CD4-positive, CD25-positive, alpha-beta regulatory T cell (primary cell): ENCODE results near the gene ZNF600. TPM values are rescaled to one million over a fixed set of nuclear protein-coding genes. Genes with fewer than 3 reads are reported as not detected.
"Not testable (repeated sequence)": the region's sequence is repeated elsewhere in the genome, so short reads cannot be mapped to it uniquely, and the experiment has no call there.

Experiments used
- ATAC-seq, 2 donors: fragments of 150-1000 bp; cut with Tn5 transposase; one replicate each; pipeline ENCODE4 v1.10.0; 2021; ENCODE audit warnings: low read depth in 2 of 2, moderate number of reproducible peaks in 2 of 2, moderate library complexity in 1 of 2
- DNase-seq, 3 donors: peaks; one replicate each; pipeline versions ENCODE4 v3.0.0 to v3.0.0-alpha.2; 2012 to 2022; ENCODE audit warnings: mixed read lengths in 1 of 3
- H3K27ac ChIP-seq: one replicate; pipeline ENCODE4 v1.7.0; 2013; ENCODE audit warnings: mild to moderate bottlenecking, low read length; ENCODE audit not compliant: insufficient read depth, poor library complexity, severe bottlenecking
- H3K27me3 ChIP-seq: one replicate; pipeline ENCODE4 v1.7.0; 2013; ENCODE audit warnings: low read length; ENCODE audit not compliant: control insufficient read depth, insufficient read depth
- H3K36me3 ChIP-seq: one replicate; pipeline ENCODE4 v1.7.0; 2013; ENCODE audit warnings: mild to moderate bottlenecking, low read length, moderate library complexity; ENCODE audit not compliant: control insufficient read depth, insufficient read depth
- H3K4me1 ChIP-seq: 2 replicates; pipeline ENCODE4 v1.7.0; 2013; ENCODE audit warnings: mild to moderate bottlenecking, low read length; ENCODE audit not compliant: insufficient read depth, control insufficient read depth, poor library complexity, severe bottlenecking
- H3K4me3 ChIP-seq: one replicate; pipeline ENCODE4 v1.7.0; 2013; ENCODE audit warnings: low read depth, mild to moderate bottlenecking, low read length, moderate library complexity
- H3K9me3 ChIP-seq, 2 experiments: 1 replicate in 1 of 2; 2 replicates in 1 of 2; pipeline ENCODE4 v1.7.0; 2013; ENCODE audit warnings: low read length in 2 of 2, mild to moderate bottlenecking in 1 of 2, moderate library complexity in 1 of 2; ENCODE audit not compliant: control insufficient read depth in 2 of 2
- H3K27ac Mint-ChIP-seq, 3 donors: one replicate each; pipeline ENCODE4 v1.8.0; 2020 to 2022; ENCODE audit warnings: mild to moderate bottlenecking in 3 of 3, mixed read lengths in 3 of 3, moderate library complexity in 2 of 3
- H3K27me3 Mint-ChIP-seq: one replicate; pipeline ENCODE4 v1.8.0; 2022; ENCODE audit warnings: mild to moderate bottlenecking, mixed read lengths
- H3K36me3 Mint-ChIP-seq: one replicate; pipeline ENCODE4 v1.8.0; 2020; ENCODE audit warnings: mixed read lengths
- H3K4me1 Mint-ChIP-seq, 4 donors: one replicate each; pipeline ENCODE4 v1.8.0; 2020 to 2022; ENCODE audit warnings: mixed read lengths in 4 of 4, mild to moderate bottlenecking in 1 of 4
- H3K4me3 Mint-ChIP-seq, 4 donors: one replicate each; pipeline ENCODE4 v1.8.0; 2020 to 2022; ENCODE audit warnings: mild to moderate bottlenecking in 4 of 4, mixed read lengths in 4 of 4, moderate library complexity in 3 of 4
- H3K9me3 Mint-ChIP-seq, 7 donors: one replicate each; pipeline ENCODE4 v1.8.0; 2020 to 2022; ENCODE audit warnings: mixed read lengths in 7 of 7, mild to moderate bottlenecking in 3 of 7, moderate library complexity in 2 of 7
- polyA plus RNA-seq, 4 donors: library from polyadenylated mRNA; unstranded; fragments of 300-500 nt; fragmentation: Illumina TruSeq; gene quantifications; one replicate each; pipeline ENCODE4 v1.2.3, GENCODE V29; 2021
- total RNA-seq: library from RNA; stranded (reverse); gene quantifications from one replicate; pipeline ENCODE4 v1.2.3, GENCODE V29; 2022

Gene ZNF600
- total RNA-seq, result 22.3 TPM
- 10 to 100 TPM in 2 of 4 donors, 1 to 10 TPM in 2; 4.3 to 20.8 (median 14.3) TPM for polyA plus RNA-seq

DNA sequence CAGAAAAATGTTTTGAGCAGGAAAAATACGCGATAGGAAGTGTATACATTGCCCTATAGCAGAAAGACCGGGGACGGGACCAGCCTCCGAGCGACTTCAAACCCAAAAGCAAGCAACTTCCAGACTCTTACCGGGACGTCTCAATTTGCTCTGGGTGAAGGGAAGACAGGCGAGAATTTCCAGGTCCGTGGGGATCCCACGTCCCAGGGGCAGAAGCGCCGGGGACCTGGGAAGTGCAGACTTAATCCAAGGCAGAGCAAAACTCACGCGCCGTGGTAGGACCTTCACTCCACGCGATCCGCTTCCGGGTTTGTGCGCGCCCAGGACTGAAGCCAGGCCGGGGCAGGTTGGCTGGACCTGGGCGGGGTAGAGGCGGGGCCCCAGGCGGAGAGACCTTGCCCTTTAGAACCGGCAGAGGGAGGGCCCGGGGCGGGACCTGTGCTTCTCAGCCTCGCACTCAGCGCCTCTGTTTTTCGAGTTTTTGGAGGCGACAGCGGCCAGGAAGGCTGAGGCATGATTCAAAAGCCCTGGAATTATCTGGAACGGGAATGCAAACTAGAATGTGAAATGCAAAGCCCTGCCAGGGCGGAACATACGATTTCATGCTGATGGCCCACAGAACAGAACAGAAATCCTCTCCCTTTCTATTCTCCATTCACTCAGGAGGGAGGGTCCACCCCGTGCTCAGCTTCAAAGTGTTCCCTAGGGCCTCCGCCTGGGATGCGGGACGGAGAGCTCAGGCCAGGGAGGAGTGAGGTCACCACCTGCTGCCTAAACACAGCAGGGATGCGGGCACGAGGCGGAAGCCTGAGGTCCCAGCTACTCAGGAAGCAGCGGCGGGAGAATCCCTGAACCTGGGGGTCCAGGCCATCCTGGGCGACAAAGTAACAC is at the start of gene ZNF600:
ZNF600 (minus strand) TSS at position 328 of the 891 bp plus-strand sequence. CDS start 7,903 bp downstream, outside the sequence.
- H3K27me3 Mint-ChIP-seq, H3K27me3 ChIP-seq, H3K36me3 ChIP-seq, H3K4me1 ChIP-seq: not testable (repeated sequence)
- H3K4me1 Mint-ChIP-seq, result peaks cover 9 to 37% (median 22%) of the 10 kb centered on the region in 4 donors
- peaks cover 21% of the 10 kb centered on the region for H3K36me3 Mint-ChIP-seq
- ATAC-seq, result peak; percentile 96 to 98
- peaks cover 0 to 29% (median 15%) of the 10 kb centered on the region in 7 donors for H3K9me3 Mint-ChIP-seq
- peak within 1 kb of the TSS; percentile 93 to 96 (median 94) for H3K4me3 Mint-ChIP-seq
- peak; percentile 66 to 86 (median 73) for DNase-seq
- Histone ChIP-seq H3K9me3 (peaks cover 0 to 12% of the 10 kb centered on the region in 2 experiments), H3K4me3 (peak within 1 kb of the TSS; percentile 80), H3K27ac (peak within 1 kb of the TSS; percentile 66)
- H3K27ac Mint-ChIP-seq, result peak within 1 kb of the TSS; percentile 86 to 94 (median 92)

DNA sequence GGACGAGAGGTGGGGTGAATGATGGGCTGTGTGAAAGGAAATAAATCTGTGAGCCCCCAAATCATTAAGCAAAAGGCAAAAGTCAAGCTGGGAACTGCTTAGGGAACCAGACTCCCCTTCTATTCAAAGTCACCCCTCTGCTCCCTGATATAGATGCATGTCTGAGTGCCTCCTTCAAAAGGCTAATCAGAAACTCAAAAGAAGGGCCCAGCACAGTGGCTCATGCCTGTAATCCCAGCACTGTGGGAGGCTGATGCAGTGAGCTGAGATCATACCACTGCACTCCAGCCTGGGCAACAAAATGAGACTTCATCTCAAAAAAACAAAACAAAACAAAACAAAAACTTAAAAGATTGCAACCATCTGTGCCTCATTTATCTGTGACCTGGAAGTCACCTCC is 47.7 kb upstream of the ZNF600 start:
- not testable (repeated sequence) for H3K4me1 Mint-ChIP-seq, H3K36me3 ChIP-seq, DNase-seq, H3K4me1 ChIP-seq, H3K27me3 Mint-ChIP-seq, ATAC-seq, H3K27ac ChIP-seq, H3K4me3 ChIP-seq, H3K27ac Mint-ChIP-seq, H3K27me3 ChIP-seq, H3K4me3 Mint-ChIP-seq
- Mint-ChIP-seq H3K9me3 (peaks cover 3 to 77% (median 34%) of the 10 kb centered on the region in 7 donors), H3K36me3 (peaks cover 12% of the 10 kb centered on the region)
- H3K9me3 ChIP-seq, result peaks cover 54 to 60% of the 10 kb centered on the region in 2 experiments

DNA sequence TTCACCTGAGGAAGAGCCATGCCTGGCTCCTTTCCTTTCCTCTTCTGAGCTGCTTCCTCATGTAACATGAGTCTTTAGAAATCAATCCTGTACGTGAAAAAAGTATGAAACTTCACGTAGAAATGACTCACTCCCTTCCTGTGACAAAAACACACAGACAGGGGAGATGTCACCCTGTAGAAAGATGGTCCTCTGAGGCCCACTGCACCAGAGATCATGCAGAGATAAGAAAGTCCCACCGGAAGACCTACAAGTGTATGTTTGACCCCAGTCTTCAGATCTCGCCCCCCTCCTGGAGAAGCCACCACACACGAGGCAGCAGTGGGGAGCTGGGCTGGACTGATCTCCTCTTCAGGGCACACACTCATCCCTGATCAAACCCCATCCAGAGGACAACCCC is 47.0 kb upstream of the ZNF600 start:
- DNase-seq, H3K4me3 Mint-ChIP-seq, H3K4me1 ChIP-seq, H3K4me1 Mint-ChIP-seq, H3K36me3 ChIP-seq, H3K27me3 Mint-ChIP-seq, H3K27me3 ChIP-seq, ATAC-seq, H3K4me3 ChIP-seq, H3K27ac Mint-ChIP-seq, H3K27ac ChIP-seq: not testable (repeated sequence)
- peaks cover 3 to 72% (median 34%) of the 10 kb centered on the region in 7 donors for H3K9me3 Mint-ChIP-seq
- H3K9me3 ChIP-seq, result peaks cover 47 to 53% of the 10 kb centered on the region in 2 experiments
- H3K36me3 Mint-ChIP-seq, result peaks cover 12% of the 10 kb centered on the region

DNA sequence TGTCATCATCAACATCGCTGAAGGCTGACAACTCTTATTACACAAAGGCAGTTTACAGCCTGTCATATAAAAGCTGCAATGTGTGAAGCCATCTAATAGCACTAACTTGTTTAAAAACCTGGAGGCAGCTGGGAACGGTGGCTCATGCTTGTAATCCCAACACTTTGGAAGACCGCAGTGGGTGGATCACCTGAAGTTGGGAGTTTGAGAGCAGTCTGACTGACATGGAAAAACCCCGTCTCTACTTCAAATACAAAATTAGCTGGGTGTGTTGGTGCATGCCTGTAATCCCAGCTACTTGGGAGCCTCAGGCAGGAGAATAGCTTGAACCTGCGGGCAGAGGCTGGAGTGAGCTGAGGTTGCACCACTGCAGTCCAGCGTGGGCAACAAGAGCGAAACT is 43.3 kb upstream of the ZNF600 start:
- ATAC-seq, H3K27me3 ChIP-seq, H3K27ac Mint-ChIP-seq, H3K4me3 Mint-ChIP-seq, H3K36me3 Mint-ChIP-seq, H3K4me1 ChIP-seq, H3K27ac ChIP-seq, H3K36me3 ChIP-seq, H3K4me3 ChIP-seq, H3K27me3 Mint-ChIP-seq, DNase-seq, H3K4me1 Mint-ChIP-seq: not testable (repeated sequence)
- H3K9me3 Mint-ChIP-seq, result peaks cover 3 to 46% (median 21%) of the 10 kb centered on the region in 7 donors
- H3K9me3 ChIP-seq, result peaks cover 16 to 33% of the 10 kb centered on the region in 2 experiments

DNA sequence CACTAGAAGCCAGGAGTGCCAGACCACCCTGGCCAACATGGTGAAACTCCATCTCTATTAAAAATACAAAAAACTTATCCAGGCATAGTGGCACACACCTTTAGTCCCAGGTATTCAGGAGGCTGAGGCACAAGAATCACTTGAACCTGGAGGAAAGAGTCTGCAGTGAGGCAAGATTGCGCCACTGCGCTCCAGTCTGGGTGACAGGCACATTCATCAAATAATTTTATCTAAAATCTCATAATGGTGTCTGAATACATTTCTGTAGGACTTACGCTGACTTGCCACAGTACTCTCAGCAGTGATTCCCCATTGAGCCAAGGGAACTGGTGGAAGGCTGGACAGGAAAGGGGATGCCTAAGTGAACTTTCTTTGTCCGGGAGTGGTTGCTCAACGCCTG is 39.2 kb upstream of the ZNF600 start:
- H3K4me1 Mint-ChIP-seq, result peaks cover under 1 to 9% (median 7%) of the 10 kb centered on the region in 4 donors

DNA sequence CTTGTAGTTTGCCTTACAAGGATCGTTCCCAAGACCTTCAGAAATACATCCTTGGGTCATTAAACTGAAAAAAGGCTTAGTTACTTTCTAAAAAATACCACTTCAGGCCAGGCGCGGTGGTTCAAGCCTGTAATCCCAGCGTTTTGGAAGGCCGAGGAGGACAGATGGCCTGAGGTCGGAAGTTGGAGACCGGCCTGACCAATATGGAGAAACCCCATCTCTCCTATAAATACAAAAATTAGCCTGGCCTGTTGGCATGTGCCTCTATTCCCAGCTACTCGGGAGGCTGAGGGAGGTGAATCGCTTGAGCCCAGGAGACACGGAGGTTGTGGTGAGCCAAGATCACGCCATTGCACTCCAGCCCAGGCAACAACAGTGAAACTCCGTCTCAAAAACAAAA is 37.1 kb upstream of the ZNF600 start:
- Mint-ChIP-seq H3K27me3 (peaks cover 6% of the 10 kb centered on the region), H3K36me3 (peaks cover 11% of the 10 kb centered on the region), H3K27ac (no peak overlapping the region), H3K4me3 (no peak overlapping the region), H3K9me3 (peaks cover 0 to 18% (median 10%) of the 10 kb centered on the region in 7 donors), H3K4me1 (peaks cover 14 to 27% (median 17%) of the 10 kb centered on the region in 4 donors)
- Histone ChIP-seq H3K4me1 (peaks cover 7% of the 10 kb centered on the region), H3K27me3 (no peaks in the 10 kb centered on the region), H3K36me3 (no peaks in the 10 kb centered on the region), H3K4me3 (no peak overlapping the region), H3K9me3 (peaks cover 0 to 8% of the 10 kb centered on the region in 2 experiments), H3K27ac (no peak overlapping the region)
- ATAC-seq, result no peak
- no peak for DNase-seq

More for the DNA sequence above, 39.2 kb upstream of the ZNF600 start:
- Mint-ChIP-seq H3K36me3 (peaks cover 1% of the 10 kb centered on the region), H3K4me3 (no peak overlapping the region), H3K27ac (no peak overlapping the region), H3K9me3 (peaks cover 0 to 19% (median 7%) of the 10 kb centered on the region in 7 donors), H3K27me3 (peaks cover 6% of the 10 kb centered on the region)
- peaks cover under 1 to 15% of the 10 kb centered on the region in 2 experiments for H3K9me3 ChIP-seq
- no peaks in the 10 kb centered on the region for H3K36me3 ChIP-seq
- H3K4me3 ChIP-seq, result no peak overlapping the region
- no peak for DNase-seq
- peaks cover 1% of the 10 kb centered on the region for H3K4me1 ChIP-seq
- no peak for ATAC-seq
- no peak overlapping the region for H3K27ac ChIP-seq
- no peaks in the 10 kb centered on the region for H3K27me3 ChIP-seq

DNA sequence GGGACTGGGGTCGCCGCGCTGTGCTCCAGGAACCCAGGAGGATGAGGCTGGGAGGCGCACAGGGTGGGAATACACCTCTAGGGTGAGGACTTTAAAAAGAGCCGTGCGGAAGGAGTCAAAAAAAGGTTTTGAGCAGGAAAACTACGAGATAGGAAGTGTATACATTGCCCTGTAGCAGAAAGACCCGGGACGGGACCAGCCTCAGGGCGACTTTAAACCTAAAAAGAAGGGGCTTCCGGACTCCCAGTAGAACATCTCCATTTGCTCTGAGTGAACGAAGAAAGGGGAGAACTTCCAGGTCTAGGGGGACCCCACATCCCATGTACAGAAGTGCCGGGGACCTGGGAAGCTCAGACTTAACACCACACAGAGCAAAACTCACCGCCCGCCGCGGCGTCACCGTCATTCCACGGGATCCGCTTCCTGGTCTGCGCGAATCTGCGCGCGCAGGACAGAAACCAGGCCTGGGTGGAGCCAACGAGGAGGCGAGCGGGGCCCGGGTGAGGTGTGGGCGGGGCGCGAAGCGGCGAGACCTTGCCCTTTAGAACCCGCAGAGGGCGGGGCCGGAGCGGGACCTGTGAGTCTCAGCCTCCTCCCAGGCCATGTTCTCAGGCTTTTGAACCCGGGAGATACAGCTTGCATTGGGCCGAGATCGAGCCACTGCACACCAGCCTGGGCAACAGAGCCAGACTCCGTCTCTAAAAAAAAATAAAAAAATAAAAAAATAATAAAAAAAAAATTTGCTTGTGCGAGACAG is 34.8 kb upstream of the ZNF600 start, which contains the start of gene ZNF28:
ZNF28 (minus strand) TSS at position 430 of the 757 bp plus-strand sequence. CDS start 3,675 bp downstream, outside the sequence.
- H3K9me3 Mint-ChIP-seq, result peaks cover 0 to 27% (median 11%) of the 10 kb centered on the region in 7 donors
- ATAC-seq (peak; percentile 98 to 99), DNase-seq (peak; percentile 42 to 60 (median 55))
- peaks cover 14 to 30% (median 20%) of the 10 kb centered on the region in 4 donors for H3K4me1 Mint-ChIP-seq
- not testable (repeated sequence) for H3K4me1 ChIP-seq, H3K27me3 Mint-ChIP-seq, H3K27me3 ChIP-seq, H3K9me3 ChIP-seq
- Histone ChIP-seq H3K36me3 (peaks cover 16% of the 10 kb centered on the region), H3K27ac (peak within 1 kb of the TSS; percentile 33), H3K4me3 (peak within 1 kb of the TSS; percentile 83)
- peaks cover 25% of the 10 kb centered on the region for H3K36me3 Mint-ChIP-seq
- peak within 1 kb of the TSS; percentile 90 to 96 (median 92) for H3K27ac Mint-ChIP-seq
- H3K4me3 Mint-ChIP-seq, result peak within 1 kb of the TSS; percentile 91 to 96 (median 96)
